ENCODE data around the gene LZTFL1.
A peak's percentile ranks its signal among the peaks of the same experiment; 100 is the strongest.

Gene LZTFL1

DNA sequence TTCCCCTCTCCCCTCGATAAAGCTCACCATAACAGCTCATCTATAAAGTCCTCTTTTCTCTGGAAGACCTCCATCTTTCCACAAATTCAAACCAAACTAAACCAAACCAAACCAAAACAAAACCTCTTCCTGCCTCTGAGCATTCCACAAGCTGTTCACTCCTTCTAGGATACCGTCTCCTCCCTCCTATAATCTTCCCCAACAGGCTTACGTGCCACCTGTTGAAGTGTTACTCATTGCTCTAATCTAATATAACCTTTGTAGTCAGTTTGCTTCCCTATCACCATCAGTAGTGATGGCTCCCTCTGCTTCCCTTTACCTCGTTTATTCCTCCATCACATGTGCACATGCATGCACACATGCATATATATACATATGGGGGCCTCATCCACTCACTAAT is 31.7 kb upstream of the LZTFL1 start:
- no peak for ATAC-seq (replicated peaks)

DNA sequence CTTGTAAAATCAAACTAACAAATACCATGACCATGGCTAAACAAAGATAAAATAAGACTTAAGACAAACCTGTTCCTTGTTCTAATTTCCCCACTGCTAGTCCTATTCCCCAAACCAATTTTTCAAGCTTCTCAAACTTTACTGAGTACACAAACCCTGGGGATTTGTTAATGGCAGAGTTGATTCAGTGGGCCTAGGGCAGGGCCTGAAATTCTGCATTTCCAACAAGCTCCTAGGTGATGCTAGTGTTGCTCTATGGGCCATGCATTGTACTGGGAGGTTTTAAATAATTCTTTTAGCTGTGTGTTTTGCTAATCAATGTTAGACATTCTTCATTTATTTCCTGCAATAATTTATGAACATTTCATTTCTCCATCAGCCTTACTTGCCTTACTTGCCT is 31.1 kb upstream of the LZTFL1 start:
- ATAC-seq (replicated peaks) (no peak), DNase-seq (no peak)
- Mint-ChIP-seq H3K27ac (no peak overlapping the region), H3K27me3 (peaks cover 9 to 38% of the 10 kb centered on the region in 2 donors), H3K9me3 (no peaks in the 10 kb centered on the region), H3K36me3 (ENCODE audit: insufficient read depth) (peaks cover 6% of the 10 kb centered on the region), H3K4me1 (ENCODE audit: low read depth in 2 of 2) (peaks cover 15 to 33% of the 10 kb centered on the region in 2 donors), H3K4me3 (no peak overlapping the region)

More for the DNA sequence above, 31.7 kb upstream of the LZTFL1 start:
- peaks cover 15 to 32% of the 10 kb centered on the region in 2 donors for H3K4me1 Mint-ChIP-seq (ENCODE audit: low read depth in 2 of 2)
- peaks cover 9 to 37% of the 10 kb centered on the region in 2 donors for H3K27me3 Mint-ChIP-seq
- no peaks in the 10 kb centered on the region for H3K9me3 Mint-ChIP-seq
- DNase-seq, result no peak
- H3K27ac Mint-ChIP-seq, result no peak overlapping the region
- H3K36me3 Mint-ChIP-seq (ENCODE audit: insufficient read depth), result peaks cover 6% of the 10 kb centered on the region
- no peak overlapping the region for H3K4me3 Mint-ChIP-seq

DNA sequence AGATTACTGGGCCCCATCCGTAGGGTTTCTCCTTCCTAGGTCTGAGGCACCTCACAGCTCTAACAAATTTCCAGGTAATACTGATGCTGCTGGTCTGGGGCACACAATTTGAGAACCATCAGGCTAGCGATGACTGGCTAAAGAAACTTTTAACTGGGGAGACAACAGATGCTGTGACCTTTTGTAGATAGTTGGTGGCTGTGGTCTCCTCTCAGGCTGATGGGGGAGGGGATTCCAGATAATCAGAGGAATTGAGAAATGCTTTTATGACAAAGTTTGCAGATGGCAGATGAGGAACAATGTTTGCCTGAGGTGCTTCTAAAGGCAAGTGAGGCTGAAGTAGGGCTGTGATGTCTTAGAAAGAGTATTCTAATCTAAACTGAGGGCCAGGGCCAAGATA is 30.6 kb upstream of the LZTFL1 start:
- H3K4me3 Mint-ChIP-seq, result no peak overlapping the region

DNA sequence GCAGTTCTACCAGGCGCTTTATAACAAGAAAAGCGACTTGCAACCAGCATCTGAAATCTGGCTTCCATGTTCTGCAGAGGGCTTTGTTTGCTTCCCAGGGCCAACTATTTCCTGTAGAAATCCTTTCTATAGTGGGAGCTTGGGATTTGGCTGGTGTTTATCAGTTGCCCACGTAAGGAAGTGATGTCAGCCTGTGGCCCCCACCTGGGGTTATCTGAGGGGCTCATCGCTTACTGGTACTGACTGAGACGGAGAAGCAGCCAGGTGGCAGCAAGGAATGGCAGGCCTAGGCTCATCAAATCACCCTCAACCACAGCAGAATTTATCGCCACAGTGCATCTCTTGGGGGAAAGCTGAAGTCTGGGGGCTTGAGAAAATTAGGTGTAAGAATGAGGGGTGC is 29.9 kb upstream of the LZTFL1 start:
- no peak for DNase-seq
- peaks cover 9 to 47% of the 10 kb centered on the region in 2 donors for H3K27me3 Mint-ChIP-seq
- H3K4me3 Mint-ChIP-seq, result no peak overlapping the region

More for the DNA sequence above, 30.6 kb upstream of the LZTFL1 start:
- DNase-seq (no peak), ATAC-seq (replicated peaks) (no peak)
- no peaks in the 10 kb centered on the region for H3K9me3 Mint-ChIP-seq
- H3K27me3 Mint-ChIP-seq, result peaks cover 9 to 40% of the 10 kb centered on the region in 2 donors
- peaks cover 6% of the 10 kb centered on the region for H3K36me3 Mint-ChIP-seq (ENCODE audit: insufficient read depth)
- peaks cover 15 to 33% of the 10 kb centered on the region in 2 donors for H3K4me1 Mint-ChIP-seq (ENCODE audit: low read depth in 2 of 2)
- no peak overlapping the region for H3K27ac Mint-ChIP-seq

DNA sequence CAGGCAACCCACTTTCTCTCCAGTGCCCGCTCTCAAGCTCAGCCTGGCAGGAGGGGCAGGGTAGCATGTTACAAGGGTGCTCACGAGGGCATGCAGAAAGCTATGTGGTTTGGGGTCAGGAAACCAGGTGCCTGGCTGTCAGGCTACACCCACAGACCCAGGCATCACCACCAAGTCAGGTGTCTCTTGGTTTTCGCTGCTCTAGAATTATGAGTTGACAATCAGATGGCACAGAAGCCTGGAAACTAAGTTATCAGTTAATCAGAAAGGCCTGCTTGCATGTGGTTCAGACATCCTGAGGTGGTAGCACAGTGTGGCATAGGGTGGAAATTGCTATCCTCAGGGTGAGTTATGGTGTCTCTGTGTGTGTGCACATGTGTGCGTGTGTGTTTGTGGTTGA is 28.2 kb upstream of the LZTFL1 start:
- ATAC-seq (replicated peaks) (peak; percentile 92), DNase-seq (peak; percentile 63 to 70 (median 67))
- Mint-ChIP-seq H3K36me3 (ENCODE audit: insufficient read depth) (peaks cover 6% of the 10 kb centered on the region), H3K9me3 (no peaks in the 10 kb centered on the region), H3K27me3 (peaks cover 0 to 47% of the 10 kb centered on the region in 2 donors), H3K4me3 (peak overlapping the region; percentile 53 to 69), H3K27ac (peak overlapping the region; percentile 32 to 75), H3K4me1 (ENCODE audit: low read depth in 2 of 2) (peaks cover 19 to 38% of the 10 kb centered on the region in 2 donors)

More for the DNA sequence above, 29.9 kb upstream of the LZTFL1 start:
- Mint-ChIP-seq H3K27ac (no peak overlapping the region), H3K4me1 (ENCODE audit: low read depth in 2 of 2) (peaks cover 15 to 35% of the 10 kb centered on the region in 2 donors), H3K36me3 (ENCODE audit: insufficient read depth) (peaks cover 6% of the 10 kb centered on the region), H3K9me3 (no peaks in the 10 kb centered on the region)
- ATAC-seq (replicated peaks), result no peak

DNA sequence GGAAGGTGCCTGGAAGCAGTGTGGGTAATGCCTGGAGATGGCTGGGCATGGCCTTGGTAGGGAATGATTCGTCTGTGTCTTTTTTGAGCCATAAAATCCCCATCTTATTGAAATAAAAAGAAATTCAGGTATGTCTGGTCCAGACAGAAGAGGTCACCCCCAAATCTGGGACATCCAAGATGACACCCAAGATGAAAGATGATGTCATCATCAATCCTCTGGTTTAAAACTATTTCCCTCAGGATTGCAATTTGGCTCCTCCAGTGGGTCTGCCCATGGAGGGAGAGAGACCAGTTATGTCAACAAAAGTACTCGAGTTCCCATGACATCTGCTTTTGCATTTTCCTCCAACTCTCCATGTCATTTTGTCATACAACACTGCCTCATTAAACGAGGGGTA is 27.7 kb upstream of the LZTFL1 start:
- DNase-seq, result no peak
- ATAC-seq (replicated peaks), result no peak
- Mint-ChIP-seq H3K36me3 (ENCODE audit: insufficient read depth) (peaks cover 6% of the 10 kb centered on the region), H3K9me3 (no peaks in the 10 kb centered on the region), H3K4me1 (ENCODE audit: low read depth in 2 of 2) (peaks cover 23 to 38% of the 10 kb centered on the region in 2 donors), H3K27me3 (peaks cover 0 to 43% of the 10 kb centered on the region in 2 donors), H3K27ac (peak overlapping the region; percentile 32 to 75), H3K4me3 (peak overlapping the region; percentile 53 to 69)

DNA sequence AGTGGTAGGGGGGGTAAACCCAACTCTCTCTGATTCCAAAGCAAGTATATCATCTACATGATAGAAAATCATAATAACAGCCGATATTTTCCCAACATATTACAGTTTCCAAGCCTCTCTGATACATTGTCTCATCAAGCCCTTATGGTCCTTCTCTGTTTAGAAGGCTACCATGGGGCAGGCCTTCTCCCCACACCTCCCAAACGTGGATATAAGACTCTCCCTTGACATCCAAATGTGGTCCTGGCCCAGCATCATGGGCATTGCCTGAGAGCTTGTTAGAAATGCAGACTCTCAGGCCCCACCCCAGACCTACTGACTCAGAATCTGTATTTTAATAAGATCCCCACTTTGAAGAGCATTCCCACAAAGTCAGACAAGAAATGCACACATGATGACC is 26.7 kb upstream of the LZTFL1 start:
- H3K27me3 Mint-ChIP-seq, result peaks cover under 1 to 33% of the 10 kb centered on the region in 2 donors
- peak overlapping the region in 1 of 2 donors; percentile 22 for H3K4me3 Mint-ChIP-seq
- no peak for DNase-seq
- H3K9me3 Mint-ChIP-seq, result peaks cover 0 to under 1% of the 10 kb centered on the region in 2 donors
- H3K4me1 Mint-ChIP-seq (ENCODE audit: low read depth in 2 of 2), result peaks cover 23 to 36% of the 10 kb centered on the region in 2 donors
- ATAC-seq (replicated peaks), result no peak
- no peak overlapping the region for H3K27ac Mint-ChIP-seq
- H3K36me3 Mint-ChIP-seq (ENCODE audit: insufficient read depth), result peaks cover 6% of the 10 kb centered on the region

DNA sequence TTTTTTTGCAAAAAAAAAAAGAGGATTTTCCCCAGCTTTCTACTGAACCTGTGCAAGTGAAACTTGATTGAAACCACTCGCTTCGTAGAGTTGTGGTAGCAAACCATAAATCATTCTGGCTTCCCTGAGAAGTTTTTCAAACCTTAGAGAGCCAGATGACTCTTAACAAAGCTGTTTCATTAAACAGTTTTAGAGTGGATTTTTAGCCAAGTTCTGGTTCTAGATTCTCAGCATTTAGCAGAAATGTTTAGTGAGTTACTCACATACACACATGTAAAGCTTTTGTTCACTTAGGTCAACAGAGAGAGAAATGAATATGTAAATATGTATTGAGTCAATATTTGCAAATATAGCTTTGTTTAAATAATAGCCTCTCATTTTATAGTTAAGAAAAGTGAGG is 26.3 kb upstream of the LZTFL1 start:
- DNase-seq, result no peak
- peaks cover 5 to 33% of the 10 kb centered on the region in 2 donors for H3K27me3 Mint-ChIP-seq
- no peak overlapping the region for H3K4me3 Mint-ChIP-seq
- ATAC-seq (replicated peaks), result no peak
- no peak overlapping the region for H3K27ac Mint-ChIP-seq
- H3K4me1 Mint-ChIP-seq (ENCODE audit: low read depth in 2 of 2), result peaks cover 23 to 36% of the 10 kb centered on the region in 2 donors
- H3K9me3 Mint-ChIP-seq, result peaks cover 4 to 5% of the 10 kb centered on the region in 2 donors
- peaks cover 6% of the 10 kb centered on the region for H3K36me3 Mint-ChIP-seq (ENCODE audit: insufficient read depth)

DNA sequence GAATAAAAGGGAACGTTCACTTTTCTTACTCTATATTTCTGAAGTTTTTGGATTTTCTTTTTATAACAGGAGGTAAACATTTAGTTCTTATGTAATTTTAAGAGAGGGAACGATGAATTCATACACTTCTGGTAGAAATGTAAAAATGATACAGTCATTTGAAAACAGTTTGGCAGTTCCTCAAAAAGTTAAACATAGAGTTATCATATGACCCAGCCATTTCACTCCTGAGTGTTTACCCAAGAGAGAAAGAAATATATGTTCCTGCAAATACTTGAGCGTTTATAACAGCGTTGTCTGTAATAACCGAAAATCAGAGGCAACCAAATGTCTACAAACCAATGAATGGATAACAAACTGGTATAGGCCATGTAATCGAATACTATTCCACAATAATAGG is 23.6 kb upstream of the LZTFL1 start:
- peaks cover 16 to 32% of the 10 kb centered on the region in 2 donors for H3K27me3 Mint-ChIP-seq
- H3K36me3 Mint-ChIP-seq (ENCODE audit: insufficient read depth), result peaks cover 8% of the 10 kb centered on the region
- no peak overlapping the region for H3K27ac Mint-ChIP-seq
- no peak overlapping the region for H3K4me3 Mint-ChIP-seq
- DNase-seq, result no peak
- no peak for ATAC-seq (replicated peaks)
- H3K9me3 Mint-ChIP-seq, result peaks cover 4 to 5% of the 10 kb centered on the region in 2 donors
- peaks cover 15 to 27% of the 10 kb centered on the region in 2 donors for H3K4me1 Mint-ChIP-seq (ENCODE audit: low read depth in 2 of 2)

DNA sequence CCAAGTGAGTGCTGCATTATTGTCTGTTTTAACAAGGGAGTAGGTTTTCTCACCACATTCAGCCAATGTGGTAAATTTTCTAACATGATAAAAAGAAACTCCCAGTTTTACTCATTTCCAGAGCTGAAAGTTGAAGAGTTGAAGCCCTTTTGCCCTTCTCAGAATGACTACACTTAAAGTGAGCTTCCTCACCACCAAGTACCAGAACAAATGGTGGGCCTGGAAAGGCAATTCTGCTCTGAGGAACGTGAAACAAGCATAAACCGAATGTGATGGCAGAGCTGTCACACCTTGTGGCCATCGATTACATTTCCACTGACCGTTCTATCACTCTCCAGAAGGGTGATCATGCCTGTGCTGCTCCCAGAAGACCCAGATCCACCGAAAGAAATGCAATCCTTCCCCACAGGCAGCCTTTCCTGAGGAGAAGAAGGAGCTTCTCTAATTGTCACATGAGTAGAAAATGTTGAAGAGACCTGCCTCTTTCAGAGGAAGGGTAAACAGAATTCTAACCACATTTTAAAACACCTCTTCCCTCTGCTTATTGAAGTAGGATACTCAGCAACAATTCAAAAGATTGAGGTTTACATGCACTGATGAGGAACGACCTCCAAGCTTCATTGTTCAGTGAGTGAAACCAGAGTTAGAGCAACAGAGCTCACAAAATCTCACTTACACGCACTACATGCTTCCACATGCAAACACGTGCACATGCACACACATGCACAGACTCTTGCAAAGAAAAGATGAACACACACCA is 23.0 kb upstream of the LZTFL1 start:
- Mint-ChIP-seq H3K27me3 (peaks cover 16 to 38% of the 10 kb centered on the region in 2 donors), H3K9me3 (peaks cover 4 to 5% of the 10 kb centered on the region in 2 donors)
- peak; percentile 24 for ATAC-seq (replicated peaks)

DNA sequence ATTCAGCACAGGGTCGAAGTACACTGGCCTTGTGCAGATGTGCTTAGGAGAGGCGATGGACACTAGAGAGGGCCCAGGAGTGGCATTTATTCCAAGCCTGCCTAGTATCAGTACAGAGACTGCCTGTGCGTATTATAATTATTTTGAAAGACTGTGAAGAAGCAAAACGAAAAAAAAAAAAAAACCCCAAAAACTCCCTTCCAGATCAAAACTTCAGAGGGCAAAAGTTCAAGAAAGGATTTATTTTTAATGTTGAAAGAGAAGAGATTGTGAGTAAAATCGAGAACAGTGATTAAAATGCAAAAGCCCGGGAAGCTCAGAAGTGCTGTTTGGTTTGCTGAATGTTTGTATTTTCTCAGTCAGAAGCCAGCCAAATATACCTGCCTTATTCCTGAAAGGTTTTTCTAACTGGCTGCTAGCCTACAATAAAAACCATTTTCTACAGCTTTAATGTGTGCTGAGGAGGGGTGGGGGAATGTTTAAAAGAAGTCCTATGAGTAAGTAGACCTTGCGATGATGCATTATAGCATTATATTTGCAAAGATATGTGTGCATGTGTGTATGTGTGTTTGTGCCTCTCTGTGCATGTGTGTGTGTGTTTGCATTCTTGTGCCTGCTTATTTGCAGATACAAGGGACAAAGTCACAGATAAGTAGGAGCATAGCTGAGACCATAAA is 19.3 kb upstream of the LZTFL1 start:
- peaks cover 3% of the 10 kb centered on the region for H3K36me3 Mint-ChIP-seq (ENCODE audit: insufficient read depth)
- no peak for DNase-seq
- no peak for ATAC-seq (replicated peaks)
- peaks cover 16 to 25% of the 10 kb centered on the region in 2 donors for H3K27me3 Mint-ChIP-seq
- peaks cover 7 to 8% of the 10 kb centered on the region in 2 donors for H3K4me1 Mint-ChIP-seq (ENCODE audit: low read depth in 2 of 2)
- no peak overlapping the region for H3K27ac Mint-ChIP-seq
- H3K4me3 Mint-ChIP-seq, result peak overlapping the region in 1 of 2 donors; percentile 3
- H3K9me3 Mint-ChIP-seq, result peaks cover 4 to 5% of the 10 kb centered on the region in 2 donors

More for the DNA sequence above, 23.0 kb upstream of the LZTFL1 start:
- H3K4me1 Mint-ChIP-seq (ENCODE audit: low read depth in 2 of 2), result peaks cover 10 to 22% of the 10 kb centered on the region in 2 donors
- DNase-seq, result no peak
- H3K4me3 Mint-ChIP-seq, result no peak overlapping the region
- H3K36me3 Mint-ChIP-seq (ENCODE audit: insufficient read depth), result peaks cover 4% of the 10 kb centered on the region
- no peak overlapping the region for H3K27ac Mint-ChIP-seq

DNA sequence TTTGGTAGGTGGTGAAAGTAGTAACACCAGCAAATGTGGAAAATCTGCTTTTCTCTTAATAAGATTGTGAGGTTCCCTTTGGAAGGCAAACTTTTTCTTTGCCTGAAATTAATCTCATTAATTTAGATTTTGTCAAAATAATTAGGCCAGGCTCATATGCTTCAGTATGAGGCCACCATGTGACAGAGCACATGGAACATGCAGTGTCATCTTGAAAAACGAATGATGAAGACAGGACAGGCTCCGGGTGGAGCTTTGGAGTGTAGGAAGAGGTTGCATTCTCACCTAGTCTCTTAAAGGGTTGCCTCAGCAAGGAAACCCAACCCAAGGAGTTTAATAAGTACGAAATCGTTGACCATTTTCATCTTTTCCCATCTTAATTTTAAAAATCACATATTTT is 18.6 kb upstream of the LZTFL1 start:
- no peak for DNase-seq
- H3K4me3 Mint-ChIP-seq, result no peak overlapping the region
- peaks cover 4 to 5% of the 10 kb centered on the region in 2 donors for H3K9me3 Mint-ChIP-seq
- peaks cover 7 to 8% of the 10 kb centered on the region in 2 donors for H3K4me1 Mint-ChIP-seq (ENCODE audit: low read depth in 2 of 2)
- peaks cover 3% of the 10 kb centered on the region for H3K36me3 Mint-ChIP-seq (ENCODE audit: insufficient read depth)
- no peak overlapping the region for H3K27ac Mint-ChIP-seq
- H3K27me3 Mint-ChIP-seq, result peaks cover 16 to 25% of the 10 kb centered on the region in 2 donors
- ATAC-seq (replicated peaks), result no peak

DNA sequence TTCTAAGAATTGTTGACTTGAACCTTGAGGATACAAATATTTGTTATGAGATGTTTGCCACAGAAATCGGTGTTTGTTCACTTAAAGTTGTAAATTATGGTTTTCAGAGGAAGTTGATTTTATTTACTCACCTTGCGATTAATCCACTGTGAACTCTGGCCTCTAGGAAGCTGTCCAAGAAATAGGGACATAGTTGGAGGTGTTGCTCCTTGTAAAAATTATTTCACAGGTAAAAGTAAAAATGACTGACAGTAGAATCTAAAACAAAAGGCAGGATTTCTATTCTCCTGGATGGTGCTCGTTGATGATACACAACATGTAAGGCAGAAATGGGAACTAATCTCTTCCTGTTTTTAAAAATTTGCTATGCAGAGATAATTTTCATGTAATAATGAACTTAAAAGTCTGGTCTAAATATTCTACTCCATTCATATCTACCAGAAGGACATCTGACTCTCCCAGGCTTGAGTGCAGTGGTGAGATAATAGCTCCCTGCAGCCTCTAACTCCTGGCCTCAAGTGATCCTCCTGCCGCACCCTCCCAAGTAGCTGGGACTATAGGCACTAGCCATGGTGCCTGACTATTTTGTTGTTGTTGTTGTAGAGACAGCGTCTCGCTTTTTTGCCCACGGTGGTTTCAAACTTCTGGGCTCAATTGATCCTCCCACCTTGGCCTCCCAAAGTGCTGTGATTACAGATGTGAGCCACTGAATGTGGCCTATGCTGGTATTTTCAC is 17.1 kb upstream of the LZTFL1 start:
- ATAC-seq (replicated peaks) (no peak), DNase-seq (no peak)
- Mint-ChIP-seq H3K27ac (no peak overlapping the region), H3K36me3 (ENCODE audit: insufficient read depth) (peaks cover 3% of the 10 kb centered on the region), H3K4me1 (ENCODE audit: low read depth in 2 of 2) (no peaks in the 10 kb centered on the region), H3K9me3 (peaks cover 4 to 5% of the 10 kb centered on the region in 2 donors), H3K27me3 (peaks cover 20 to 34% of the 10 kb centered on the region in 2 donors), H3K4me3 (no peak overlapping the region)
